SJCRH30 (cell line): ENCODE results near the gene EFNA5. TPM values are rescaled to one million over a fixed set of nuclear protein-coding genes. Genes with fewer than 3 reads are reported as not detected.
A peak's percentile ranks its signal among the peaks of the same experiment; 100 is the strongest.

Experiments used
- DNase-seq, 2 experiments: peaks; one replicate each; pipeline ENCODE4 v3.0.0-alpha.2; 2015 to 2020
- H3K27ac ChIP-seq: fragments of 250-450 bp; sonication (Bioruptor Pico); 2 replicates; pipeline ENCODE4 v1.5.1; 2020; ENCODE audit warnings: mild to moderate bottlenecking, moderate library complexity
- H3K27me3 ChIP-seq: fragments of 250-450 bp; sonication (Bioruptor Pico); 2 replicates; pipeline ENCODE4 v1.5.1; 2020; ENCODE audit warnings: mild to moderate bottlenecking, moderate library complexity
- H3K36me3 ChIP-seq: fragments of 250-450 bp; sonication (Bioruptor Pico); 2 replicates; pipeline ENCODE4 v1.5.1; 2020; ENCODE audit warnings: mild to moderate bottlenecking, moderate library complexity
- H3K4me1 ChIP-seq: fragments of 250-450 bp; sonication (Bioruptor Pico); 2 replicates; pipeline ENCODE4 v1.5.1; 2020; ENCODE audit warnings: mild to moderate bottlenecking, moderate library complexity
- H3K4me3 ChIP-seq: fragments of 250-450 bp; sonication (Bioruptor Pico); 2 replicates; pipeline ENCODE4 v1.5.1; 2020; ENCODE audit warnings: mild to moderate bottlenecking, moderate library complexity
- H3K9me3 ChIP-seq: fragments of 250-450 bp; sonication (Bioruptor Pico); replicated peaks from 2 replicates; pipeline ENCODE4 v1.5.1; 2020; ENCODE audit warnings: mild to moderate bottlenecking, moderate library complexity
- total RNA-seq: library from RNA; depleted of rRNA; stranded (reverse); fragments of >200 nt; shearing (Covaris generic); gene quantifications from 2 replicates; pipeline ENCODE4 v1.2.3, GENCODE V29; 2014

The EFNA5 gene
- total RNA-seq, 1 experiment from 2014 or later = 41.3 TPM

- Histone ChIP-seq H3K36me3 (peaks cover 10% of the 10 kb centered on the region; the same call in 1 of the 2 replicates), H3K27ac (peak overlapping the region; percentile 77), H3K27me3 (no peaks in the 10 kb centered on the region), H3K9me3 (no peaks in the 10 kb centered on the region), H3K4me1 (peaks cover 30% of the 10 kb centered on the region), H3K4me3 (no peak overlapping the region)
- peak; percentile 75 to 90 for DNase-seq
Measured at GRCh38 chr5:107415762-107416161, 255.0 kb downstream of the EFNA5 start.

- DNase-seq = no peak
- H3K36me3 ChIP-seq = peaks cover 13% of the 10 kb centered on the region; the same call in 1 of the 2 replicates
- H3K4me3 ChIP-seq = no peak overlapping the region
- H3K27ac ChIP-seq = peak overlapping the region; percentile 77
- H3K4me1 ChIP-seq = peaks cover 32% of the 10 kb centered on the region
- no peaks in the 10 kb centered on the region for H3K27me3 ChIP-seq
- no peaks in the 10 kb centered on the region for H3K9me3 ChIP-seq
Measured at GRCh38 chr5:107414802-107415201, 255.9 kb downstream of the EFNA5 start.

DNA sequence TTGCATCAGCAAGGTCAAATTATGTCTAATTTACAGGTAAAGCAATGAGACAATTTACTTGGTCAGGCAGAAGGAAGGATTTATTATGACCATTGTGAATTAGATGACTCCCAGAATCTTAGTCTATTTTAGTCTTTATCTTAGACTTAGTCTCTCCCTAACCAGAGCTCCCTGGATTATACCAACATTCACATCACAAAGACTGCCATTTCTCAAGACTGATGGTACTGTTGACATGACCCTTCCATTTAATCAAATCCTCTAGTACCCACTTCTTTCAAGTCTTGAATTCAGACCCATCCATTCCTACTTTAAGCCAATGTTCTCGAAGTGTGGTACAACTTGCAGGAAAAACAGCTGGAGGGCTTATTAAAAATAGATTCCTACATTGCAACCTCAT is 257.0 kb downstream of the EFNA5 start:
- Histone ChIP-seq H3K4me3 (no peak overlapping the region), H3K27me3 (no peaks in the 10 kb centered on the region), H3K27ac (no peak overlapping the region), H3K36me3 (peaks cover 7% of the 10 kb centered on the region; the same call in 1 of the 2 replicates), H3K9me3 (no peaks in the 10 kb centered on the region), H3K4me1 (peaks cover 32% of the 10 kb centered on the region)
- DNase-seq = no peak

GRCh38 chr5:107408564-107408963 is 262.2 kb downstream of the EFNA5 start:
- Histone ChIP-seq H3K4me1 (peaks cover 13% of the 10 kb centered on the region), H3K4me3 (no peak overlapping the region), H3K27me3 (no peaks in the 10 kb centered on the region), H3K9me3 (no peaks in the 10 kb centered on the region), H3K27ac (no peak overlapping the region), H3K36me3 (peaks cover 7% of the 10 kb centered on the region; the same call in 1 of the 2 replicates)
- no peak for DNase-seq

DNA sequence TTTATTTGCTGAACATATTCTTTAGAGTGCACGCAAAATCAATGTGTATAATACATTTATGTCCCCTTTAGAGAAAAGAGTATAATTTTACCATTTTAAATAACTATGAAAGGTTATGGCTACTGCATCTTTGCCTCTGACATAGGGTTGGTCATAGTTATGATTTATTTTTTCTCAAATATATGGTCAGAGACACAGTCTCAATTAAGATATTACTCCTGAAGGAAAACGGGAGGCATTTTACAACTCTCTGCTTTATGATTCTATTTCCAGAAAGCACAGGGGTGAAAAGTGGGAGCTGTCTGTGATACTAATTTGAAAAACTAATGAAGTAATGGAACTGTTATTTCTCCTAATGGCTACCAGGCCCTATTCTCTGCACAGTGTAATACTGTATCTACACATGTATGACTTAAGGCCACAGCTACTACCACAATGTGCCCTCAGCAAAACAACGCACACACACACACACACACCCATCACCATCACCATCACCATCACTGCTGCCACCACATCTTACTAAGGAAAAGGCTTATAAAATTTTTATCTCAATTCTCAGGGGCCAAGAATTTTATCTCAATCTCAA is 262.9 kb downstream of the EFNA5 start:
- Histone ChIP-seq H3K36me3 (peaks cover 7% of the 10 kb centered on the region; the same call in 1 of the 2 replicates), H3K9me3 (no peaks in the 10 kb centered on the region), H3K4me1 (peaks cover 20% of the 10 kb centered on the region), H3K4me3 (no peak overlapping the region), H3K27ac (no peak overlapping the region), H3K27me3 (no peaks in the 10 kb centered on the region)
- DNase-seq = no peak

DNA sequence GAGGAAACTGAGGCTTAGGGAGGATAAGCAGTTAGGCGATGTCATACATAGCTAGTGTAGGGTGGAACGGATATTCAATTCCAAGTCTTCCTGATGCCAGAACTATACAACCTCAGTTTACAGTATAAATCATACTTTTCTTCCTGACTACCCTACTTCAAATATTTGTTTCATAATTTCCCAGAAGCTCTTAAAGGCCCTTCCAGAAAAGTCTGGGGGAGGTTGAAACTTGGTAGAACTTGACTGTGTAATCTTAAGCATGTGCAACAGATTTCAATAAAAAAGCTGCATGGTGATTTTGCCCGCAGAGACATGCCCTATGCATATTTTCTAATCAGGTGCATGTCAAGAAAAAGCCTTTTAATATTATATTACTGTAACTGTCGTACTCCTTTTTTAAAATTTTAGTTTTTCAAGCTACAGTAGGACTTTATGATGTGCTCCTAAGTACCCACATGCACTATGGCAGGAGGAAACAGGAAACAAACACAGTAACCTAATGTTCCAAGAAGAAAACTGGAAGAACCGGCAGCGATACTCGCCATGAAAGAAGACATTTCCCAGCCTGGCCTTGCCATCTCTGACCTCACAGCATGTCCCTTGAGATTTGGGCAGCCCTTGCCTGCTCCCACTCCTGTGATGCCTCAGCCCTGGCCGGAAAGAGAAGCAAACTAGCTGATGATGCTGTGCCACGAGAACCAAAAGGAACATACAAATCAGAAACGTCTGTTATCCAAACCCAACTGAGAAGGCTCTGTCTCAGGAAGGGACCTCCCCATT is 266.0 kb downstream of the EFNA5 start:
- H3K27me3 ChIP-seq = no peaks in the 10 kb centered on the region
- H3K4me3 ChIP-seq = no peak overlapping the region
- H3K4me1 ChIP-seq = peaks cover 33% of the 10 kb centered on the region
- no peaks in the 10 kb centered on the region for H3K36me3 ChIP-seq
- DNase-seq = no peak
- H3K27ac ChIP-seq = no peak overlapping the region
- H3K9me3 ChIP-seq = no peaks in the 10 kb centered on the region

GRCh38 chr5:107403228-107403953 is 267.3 kb downstream of the EFNA5 start:
- Histone ChIP-seq H3K36me3 (no peaks in the 10 kb centered on the region), H3K4me3 (peak overlapping the region; percentile 28), H3K9me3 (no peaks in the 10 kb centered on the region), H3K4me1 (peaks cover 33% of the 10 kb centered on the region), H3K27ac (peak overlapping the region; percentile 69), H3K27me3 (no peaks in the 10 kb centered on the region)
- DNase-seq = no peak

DNA sequence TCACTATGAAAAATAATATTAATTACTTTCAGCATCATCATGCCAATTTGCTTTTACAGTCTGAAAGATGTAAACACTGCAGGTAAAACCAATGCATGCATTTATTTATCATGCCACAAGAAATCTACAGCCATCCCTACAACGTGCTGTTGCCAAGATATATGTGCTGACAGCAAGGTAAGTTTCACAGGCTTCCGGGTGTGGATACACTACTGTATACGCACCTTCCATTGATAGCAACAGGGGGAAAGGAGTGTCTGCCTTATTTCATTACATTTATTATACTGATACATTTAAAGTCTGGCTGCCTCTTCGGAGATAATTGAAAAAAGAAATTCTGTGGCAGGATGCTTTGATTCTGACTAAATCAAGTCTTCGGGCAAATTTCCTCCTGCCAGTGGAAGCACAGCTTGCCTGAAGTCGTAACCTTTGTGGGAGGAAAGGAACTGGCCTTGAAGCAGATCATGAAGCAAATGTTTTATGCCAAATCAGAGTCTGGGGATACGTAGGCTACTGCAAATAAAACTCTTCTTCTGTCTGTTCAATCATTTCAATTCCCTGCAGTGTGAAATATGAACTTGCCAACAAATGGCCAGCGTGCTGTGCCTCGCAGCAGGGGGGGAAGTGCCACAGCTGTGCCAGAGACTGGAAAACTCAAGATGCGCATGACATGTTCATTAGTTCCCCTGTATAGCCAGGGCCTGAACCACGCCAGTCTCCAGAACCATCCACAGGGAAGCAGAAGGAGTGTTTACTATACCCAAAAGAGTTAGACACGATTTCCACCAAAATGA is 268.1 kb downstream of the EFNA5 start:
- Histone ChIP-seq H3K36me3 (no peaks in the 10 kb centered on the region), H3K4me3 (peak overlapping the region; percentile 28), H3K27me3 (no peaks in the 10 kb centered on the region), H3K27ac (peak overlapping the region; percentile 69), H3K9me3 (no peaks in the 10 kb centered on the region), H3K4me1 (peaks cover 33% of the 10 kb centered on the region)
- peak; percentile 91 to 94 for DNase-seq

- peak overlapping the region; percentile 69 for H3K27ac ChIP-seq
Measured at GRCh38 chr5:107401470-107402122, 269.1 kb downstream of the EFNA5 start.

GRCh38 chr5:107400328-107400727 is 270.4 kb downstream of the EFNA5 start:
- DNase-seq = no peak
- 0 out of 2 replicates have a peak, but pooled peaks cover 2% of the 10 kb centered on the region for H3K36me3 ChIP-seq
- no peaks in the 10 kb centered on the region for H3K27me3 ChIP-seq
- no peak overlapping the region for H3K4me3 ChIP-seq
- peaks cover 43% of the 10 kb centered on the region for H3K4me1 ChIP-seq
- no peaks in the 10 kb centered on the region for H3K9me3 ChIP-seq
- H3K27ac ChIP-seq = no peak overlapping the region

More at GRCh38 chr5:107401470-107402122, 269.1 kb downstream of the EFNA5 start:
- peak; percentile 38 to 63 for DNase-seq
- H3K4me3 ChIP-seq = no peak overlapping the region
- peaks cover 33% of the 10 kb centered on the region for H3K4me1 ChIP-seq
- H3K27me3 ChIP-seq = no peaks in the 10 kb centered on the region
- H3K9me3 ChIP-seq = no peaks in the 10 kb centered on the region
- no peaks in the 10 kb centered on the region for H3K36me3 ChIP-seq

DNA sequence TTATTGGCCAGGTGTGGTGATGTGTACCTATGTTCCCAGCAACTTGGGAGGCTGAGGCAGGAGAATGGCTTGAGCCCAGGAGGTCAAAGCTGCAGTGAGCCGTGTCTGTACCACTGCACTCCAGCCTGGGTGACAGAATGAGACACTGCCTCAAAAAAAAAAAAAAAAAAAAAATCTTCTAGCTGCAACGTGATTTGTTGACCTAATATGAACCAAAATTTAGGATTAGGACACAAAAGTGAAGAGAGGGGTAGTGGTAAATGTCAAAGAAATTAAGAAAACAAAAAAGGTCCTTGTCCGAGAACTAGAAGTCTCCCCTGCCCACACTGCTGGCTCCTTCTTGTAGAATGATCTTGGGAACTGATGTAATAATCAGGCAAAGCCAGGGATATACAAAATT is 272.0 kb downstream of the EFNA5 start:
- peaks cover 43% of the 10 kb centered on the region for H3K4me1 ChIP-seq

DNA sequence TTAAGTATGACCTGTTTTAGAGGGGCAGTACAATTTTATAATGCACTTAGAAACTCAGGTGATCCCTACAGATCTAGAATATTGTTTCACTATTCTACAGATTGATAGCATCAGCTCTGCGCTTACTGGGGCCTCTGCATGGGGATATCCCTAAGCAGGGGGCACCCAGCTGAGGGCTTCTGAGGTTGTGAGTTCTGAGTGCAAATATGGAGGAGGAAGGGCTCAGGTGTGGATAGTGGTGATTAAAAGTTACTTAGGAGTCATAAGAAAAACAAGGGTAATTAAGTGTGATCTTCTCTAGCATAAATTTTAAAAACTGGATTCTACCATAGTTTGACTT is 274.4 kb downstream of the EFNA5 start:
- peaks cover 22% of the 10 kb centered on the region for H3K4me1 ChIP-seq
- no peak for DNase-seq
- peak overlapping the region; percentile 5; the same call in 1 of the 2 replicates for H3K4me3 ChIP-seq
- peak overlapping the region; percentile 52 for H3K27ac ChIP-seq
- H3K36me3 ChIP-seq = 0 out of 2 replicates have a peak, but pooled peaks cover 2% of the 10 kb centered on the region
- no peaks in the 10 kb centered on the region for H3K27me3 ChIP-seq
- no peaks in the 10 kb centered on the region for H3K9me3 ChIP-seq

More for the DNA sequence above, 272.0 kb downstream of the EFNA5 start:
- Histone ChIP-seq H3K36me3 (0 out of 2 replicates have a peak, but pooled peaks cover 2% of the 10 kb centered on the region), H3K4me3 (no peak overlapping the region), H3K27me3 (no peaks in the 10 kb centered on the region), H3K27ac (no peak overlapping the region), H3K9me3 (no peaks in the 10 kb centered on the region)
- DNase-seq = no peak

- H3K9me3 ChIP-seq = no peaks in the 10 kb centered on the region
- H3K27me3 ChIP-seq = no peaks in the 10 kb centered on the region
- H3K36me3 ChIP-seq = 0 out of 2 replicates have a peak, but pooled peaks cover 2% of the 10 kb centered on the region
- H3K4me3 ChIP-seq = peak overlapping the region; percentile 5
- peak overlapping the region; percentile 52 for H3K27ac ChIP-seq
- H3K4me1 ChIP-seq = peaks cover 17% of the 10 kb centered on the region
- peak; percentile 38 to 64 for DNase-seq
Measured at GRCh38 chr5:107395632-107396350, 274.9 kb downstream of the EFNA5 start.
